ENCODE results near the gene EIF4G1. TPM values are rescaled to one million over a fixed set of nuclear protein-coding genes. Genes with fewer than 3 reads are reported as not detected.
A peak's percentile ranks its signal among the peaks of the same experiment; 100 is the strongest.

The EIF4G1 gene
- total RNA-seq, 1 donor from 2014 or later: 137 TPM

- H3K27me3 Mint-ChIP-seq (ENCODE audit: insufficient read depth, low read depth): peaks cover 15% of the 10 kb centered on the region
- H3K4me1 ChIP-seq: peaks cover 23% of the 10 kb centered on the region
- peak overlapping the region; percentile 99 for H3K27ac Mint-ChIP-seq
- H3K4me1 Mint-ChIP-seq: peaks cover 33% of the 10 kb centered on the region
- TF ChIP-seq EZH2 (IDR thresholded peaks at IDR 0.05) (no peak), EZH2phosphoT487 (IDR thresholded peaks at IDR 0.05) (no peak)
- TF ChIP-seq, protein P1, sequence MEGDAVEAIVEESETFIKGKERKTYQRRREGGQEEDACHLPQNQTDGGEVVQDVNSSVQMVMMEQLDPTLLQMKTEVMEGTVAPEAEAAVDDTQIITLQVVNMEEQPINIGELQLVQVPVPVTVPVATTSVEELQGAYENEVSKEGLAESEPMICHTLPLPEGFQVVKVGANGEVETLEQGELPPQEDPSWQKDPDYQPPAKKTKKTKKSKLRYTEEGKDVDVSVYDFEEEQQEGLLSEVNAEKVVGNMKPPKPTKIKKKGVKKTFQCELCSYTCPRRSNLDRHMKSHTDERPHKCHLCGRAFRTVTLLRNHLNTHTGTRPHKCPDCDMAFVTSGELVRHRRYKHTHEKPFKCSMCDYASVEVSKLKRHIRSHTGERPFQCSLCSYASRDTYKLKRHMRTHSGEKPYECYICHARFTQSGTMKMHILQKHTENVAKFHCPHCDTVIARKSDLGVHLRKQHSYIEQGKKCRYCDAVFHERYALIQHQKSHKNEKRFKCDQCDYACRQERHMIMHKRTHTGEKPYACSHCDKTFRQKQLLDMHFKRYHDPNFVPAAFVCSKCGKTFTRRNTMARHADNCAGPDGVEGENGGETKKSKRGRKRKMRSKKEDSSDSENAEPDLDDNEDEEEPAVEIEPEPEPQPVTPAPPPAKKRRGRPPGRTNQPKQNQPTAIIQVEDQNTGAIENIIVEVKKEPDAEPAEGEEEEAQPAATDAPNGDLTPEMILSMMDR (IDR thresholded peaks at IDR 0.05): peak; percentile 57
- H3K27me3 ChIP-seq: no peaks in the 10 kb centered on the region
- H3F3A ChIP-seq (ENCODE audit: low read depth): peaks cover 40% of the 10 kb centered on the region
- peak overlapping the region; percentile 100 for H3K27ac ChIP-seq
- peaks cover 28% of the 10 kb centered on the region for H3K36me3 Mint-ChIP-seq
- H2AFZ ChIP-seq (replicated peaks): peak overlapping the region; percentile 20
- peak; percentile 99 for DNase-seq (ENCODE audit: low spot score)
- H3K79me2 ChIP-seq (ENCODE audit: low read depth): peaks cover 61% of the 10 kb centered on the region
- no peaks in the 10 kb centered on the region for H3K9me3 ChIP-seq (ENCODE audit: low read depth)
- peak overlapping the region; percentile 87 for H3K9ac ChIP-seq
- peaks cover 7% of the 10 kb centered on the region for H3K36me3 ChIP-seq
- peaks cover 7% of the 10 kb centered on the region for H4K20me1 ChIP-seq (ENCODE audit: low read depth)
- peak overlapping the region; percentile 99 for H3K4me3 Mint-ChIP-seq
- H3K4me3 ChIP-seq: peak overlapping the region; percentile 86
- H3K4me2 ChIP-seq: peak overlapping the region; percentile 84
- no peaks in the 10 kb centered on the region for H3K9me3 Mint-ChIP-seq
Measured at GRCh38 chr3:184362668-184363546, 48.5 kb downstream of the EIF4G1 start.

DNA sequence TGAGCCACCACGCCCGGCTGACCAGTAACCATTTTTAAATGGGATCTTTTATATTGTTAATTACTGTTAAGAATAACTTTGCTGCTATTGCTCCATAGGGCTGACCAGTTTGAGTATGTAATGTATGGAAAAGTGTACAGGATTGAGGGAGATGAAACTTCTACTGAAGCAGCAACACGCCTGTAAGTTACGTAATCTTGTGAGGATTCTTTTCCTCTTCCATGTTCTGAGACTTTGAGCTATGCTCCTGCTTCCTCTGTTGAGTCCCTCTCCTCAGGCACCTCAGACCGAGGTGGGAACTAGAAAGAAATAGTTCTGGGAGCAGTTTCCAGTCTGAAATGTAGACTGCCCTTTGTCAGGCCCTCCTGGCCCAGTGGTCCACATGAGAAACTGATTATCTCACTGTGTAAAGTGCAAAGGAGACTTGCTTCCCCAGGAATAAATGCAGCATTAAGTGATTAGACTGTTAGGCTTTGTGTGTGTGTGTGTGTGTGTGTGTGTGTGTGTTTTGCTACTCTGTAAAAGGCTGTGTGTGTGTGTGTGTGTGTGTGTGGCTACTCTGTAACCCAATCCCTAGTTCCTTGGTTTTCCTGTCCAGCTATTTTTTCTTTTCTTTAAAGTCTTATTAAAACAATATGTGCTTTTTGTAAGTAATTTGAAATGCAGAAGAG lies 52.3 kb downstream of the EIF4G1 start:
- Histone ChIP-seq H3K9me3 (ENCODE audit: low read depth) (no peaks in the 10 kb centered on the region), H3K9ac (no peak overlapping the region)

GRCh38 chr3:184368116-184368515 lies 53.7 kb downstream of the EIF4G1 start:
- H3K9me3 ChIP-seq (ENCODE audit: low read depth): no peaks in the 10 kb centered on the region
- no peak overlapping the region for H3K4me3 ChIP-seq
- DNase-seq (ENCODE audit: low spot score): no peak
- peaks cover 17% of the 10 kb centered on the region for H3K27me3 Mint-ChIP-seq (ENCODE audit: insufficient read depth, low read depth)
- no peaks in the 10 kb centered on the region for H3K27me3 ChIP-seq
- H3K36me3 Mint-ChIP-seq: peaks cover 35% of the 10 kb centered on the region
- no peak overlapping the region for H3K9ac ChIP-seq
- H3K27ac Mint-ChIP-seq: no peak overlapping the region
- peaks cover 7% of the 10 kb centered on the region for H3K36me3 ChIP-seq
- peaks cover 26% of the 10 kb centered on the region for H3K79me2 ChIP-seq (ENCODE audit: low read depth)
- no peak overlapping the region for H3K4me3 Mint-ChIP-seq
- H4K20me1 ChIP-seq (ENCODE audit: low read depth): peaks cover 42% of the 10 kb centered on the region
- no peak overlapping the region for H3K27ac ChIP-seq
- peaks cover 4% of the 10 kb centered on the region for H3K4me1 ChIP-seq
- TF ChIP-seq, protein P1 (IDR thresholded peaks at IDR 0.05): no peak
- TF ChIP-seq EZH2phosphoT487 (IDR thresholded peaks at IDR 0.05) (no peak), EZH2 (IDR thresholded peaks at IDR 0.05) (no peak)
- H3K4me2 ChIP-seq: no peak overlapping the region
- H3K9me3 Mint-ChIP-seq: no peaks in the 10 kb centered on the region
- peaks cover 31% of the 10 kb centered on the region for H3K4me1 Mint-ChIP-seq
- peaks cover 37% of the 10 kb centered on the region for H3F3A ChIP-seq (ENCODE audit: low read depth)
- no peak overlapping the region for H2AFZ ChIP-seq (replicated peaks)

More for the DNA sequence above, 52.3 kb downstream of the EIF4G1 start:
- peaks cover 16% of the 10 kb centered on the region for H3K27me3 Mint-ChIP-seq (ENCODE audit: insufficient read depth, low read depth)
- Histone ChIP-seq H3K79me2 (ENCODE audit: low read depth) (peaks cover 33% of the 10 kb centered on the region), H3K27me3 (no peaks in the 10 kb centered on the region), H3K4me1 (peaks cover 4% of the 10 kb centered on the region), H3K4me3 (no peak overlapping the region), H3F3A (ENCODE audit: low read depth) (peaks cover 47% of the 10 kb centered on the region), H2AFZ (replicated peaks) (no peak overlapping the region), H3K36me3 (peaks cover 7% of the 10 kb centered on the region), H3K4me2 (no peak overlapping the region), H3K27ac (no peak overlapping the region), H4K20me1 (ENCODE audit: low read depth) (peaks cover 38% of the 10 kb centered on the region)
- no peaks in the 10 kb centered on the region for H3K9me3 Mint-ChIP-seq
- peak overlapping the region; percentile 43 for H3K4me3 Mint-ChIP-seq
- TF ChIP-seq EZH2 (IDR thresholded peaks at IDR 0.05) (no peak), EZH2phosphoT487 (IDR thresholded peaks at IDR 0.05) (no peak)
- TF ChIP-seq, protein P1 (IDR thresholded peaks at IDR 0.05): no peak
- H3K27ac Mint-ChIP-seq: no peak overlapping the region
- peaks cover 35% of the 10 kb centered on the region for H3K36me3 Mint-ChIP-seq
- H3K4me1 Mint-ChIP-seq: peaks cover 19% of the 10 kb centered on the region
- no peak for DNase-seq (ENCODE audit: low spot score)

Data from neural progenitor cell (in vitro differentiated cells).